Spleen (tissue), 7 donors: ENCODE results near the gene RNASE2.

ENCODE experiments used
- CTCF ChIP-seq, 11 experiments: fragments of 200-600 bp in 7 of 11; fragments of 450-650 bp in 4 of 11; sonication (generic) in 4 of 11; IDR thresholded peaks in 8 of 11; conservative IDR thresholded peaks in 3 of 11; 1 replicate in 7 of 11; 2 replicates in 4 of 11; pipeline versions ENCODE4 v1.4.0 to v1.8.0; 2016 to 2021; ENCODE audit warnings: antibody characterized with exemption in 11 of 11, inconsistent platforms in 4 of 11, mild to moderate bottlenecking in 1 of 11
- POLR2AphosphoS5 ChIP-seq, 3 donors: sonication (generic); formaldehyde crosslinking; IDR thresholded peaks; one replicate each; pipeline ENCODE4 v1.5.1; 2017; ENCODE audit warnings: antibody characterized with exemption in 3 of 3
- donor health status: DM: no; HTN: no; CAD: no; lungs with moderate emphysema.
- donor health status: DM: no; HTN: no; CAD: no.
- donor health status: DM: no; HTN: no; CAD: no.

GRCh38 chr14:20989787-20990600, 34.7 kb downstream of the RNASE2 start, which contains the start of gene METTL17:
- TF ChIP-seq CTCF (IDR thresholded peaks at IDR 0.05 in 8 of 11, conservative IDR thresholded peaks at IDR 0.05 in 3 of 11) (peak in 6 of 11 experiments; percentile 5 to 41 (median 24)), POLR2AphosphoS5 (IDR thresholded peaks at IDR 0.05) (peak; percentile 86 to 92 (median 88))
